H1 (cell line): ENCODE data around the gene TMEM132A. TPM values are rescaled to one million over a fixed set of nuclear protein-coding genes. Genes with fewer than 3 reads are reported as not detected.

Experiments used
- CTCF ChIA-PET: fragments of 300-600 bp; sonication (Branson Sonifier 250); formaldehyde crosslinking; loops from one replicate; lab custom pipeline; 2021; ENCODE audit not compliant: partially characterized antibody; lab: Charles Lee
- POLR2A ChIA-PET: fragments of 300-600 bp; sonication (Branson Sonifier 250); formaldehyde crosslinking; loops from one replicate; lab custom pipeline; 2021; ENCODE audit warnings: inconsistent platforms; ENCODE audit not compliant: partially characterized antibody; lab: Charles Lee
- DNase-seq, 2 experiments: peaks; one replicate each; pipeline versions ENCODE4 v3.0.0 to v3.0.0-alpha.2; 2010 to 2022; ENCODE audit warnings: low spot score in 2 of 2, low read depth in 1 of 2, mixed read lengths in 1 of 2
- FAIRE-seq: peaks from 2 replicates; lab custom pipeline; 2011; peaks lifted over from hg19 to GRCh38; lab: Jason Lieb, UNC
- H2AFZ ChIP-seq: 2 replicates; pipeline ENCODE4 v1.8.1; 2012; ENCODE audit warnings: low read length, inconsistent platforms
- H2AK5ac ChIP-seq: 2 replicates; pipeline ENCODE4 v1.6.1; 2013; ENCODE audit warnings: low read depth, low read length
- H2BK120ac ChIP-seq: replicated peaks from 2 replicates; pipeline ENCODE3; 2013; ENCODE audit warnings: low read depth, low read length, inconsistent platforms
- H2BK12ac ChIP-seq: 2 replicates; pipeline ENCODE4 v1.6.1; 2013; ENCODE audit warnings: low read depth, low read length
- H2BK15ac ChIP-seq: 2 replicates; pipeline ENCODE4 v1.6.1; 2013; ENCODE audit warnings: low read length
- H2BK20ac ChIP-seq: 2 replicates; pipeline ENCODE4 v1.6.1; 2013; ENCODE audit warnings: low read length
- H2BK5ac ChIP-seq: 2 replicates; pipeline ENCODE4 v1.6.1; 2013; ENCODE audit warnings: low read depth, low read length
- H3K14ac ChIP-seq: 2 replicates; pipeline ENCODE4 v1.6.1; 2013; ENCODE audit warnings: inconsistent platforms; ENCODE audit not compliant: insufficient read length
- H3K18ac ChIP-seq: 2 replicates; pipeline ENCODE4 v1.6.1; 2013; ENCODE audit warnings: low read length; ENCODE audit errors: extremely low read depth
- H3K23ac ChIP-seq: 2 replicates; pipeline ENCODE4 v1.6.1; 2013; ENCODE audit warnings: inconsistent platforms; ENCODE audit not compliant: insufficient read length
- H3K23me2 ChIP-seq: 2 replicates; pipeline ENCODE4 v1.6.1; 2013; ENCODE audit warnings: low read depth, low read length
- H3K27ac ChIP-seq: 2 replicates; pipeline ENCODE4 v1.6.1; 2011; ENCODE audit warnings: low read depth, low read length, inconsistent platforms
- H3K27me3 ChIP-seq, 4 experiments: replicated peaks in 1 of 4; 1 replicate in 1 of 4; 2 replicates in 3 of 4; pipeline versions ENCODE4 v1.6.1 to v1.8.1; 2011 to 2013; ENCODE audit warnings: low read length in 3 of 4, mild to moderate bottlenecking in 3 of 4, inconsistent platforms in 2 of 4, mixed read lengths in 2 of 4, moderate library complexity in 1 of 4; ENCODE audit not compliant: control insufficient read depth in 3 of 4, insufficient read depth in 3 of 4; ENCODE audit errors: extremely low read depth in 1 of 4
- H3K36me3 ChIP-seq, 4 experiments: 2 replicates each; pipeline versions ENCODE4 v1.6.1 to v1.8.1; 2011 to 2013; ENCODE audit warnings: mild to moderate bottlenecking in 4 of 4, low read length in 3 of 4, moderate library complexity in 2 of 4, control low read depth in 1 of 4, inconsistent platforms in 1 of 4; ENCODE audit not compliant: insufficient read depth in 4 of 4, control insufficient read depth in 2 of 4
- H3K4ac ChIP-seq: replicated peaks from 2 replicates; pipeline ENCODE3; 2013; ENCODE audit warnings: low read length, low read depth, mixed read lengths, inconsistent platforms; ENCODE audit not compliant: insufficient read length
- H3K4me1 ChIP-seq, 4 experiments: replicated peaks in 1 of 4; 1 replicate in 1 of 4; 2 replicates in 3 of 4; pipeline versions ENCODE4 v1.6.1 to v1.8.1; 2011 to 2013; ENCODE audit warnings: low read length in 3 of 4, inconsistent platforms in 2 of 4, mixed read lengths in 1 of 4; ENCODE audit not compliant: insufficient read depth in 4 of 4, control insufficient read depth in 3 of 4
- H3K4me2 ChIP-seq, 2 experiments: 2 replicates each; pipeline versions ENCODE4 v1.6.1 to v1.8.1; 2011 to 2013; ENCODE audit warnings: low read depth in 2 of 2, low read length in 2 of 2, control low read depth in 1 of 2, inconsistent platforms in 1 of 2, mild to moderate bottlenecking in 1 of 2; ENCODE audit not compliant: insufficient read depth in 1 of 2
- H3K4me3 ChIP-seq, 4 experiments: fragments of 200-600, 300-600 bp in 1 of 4; sonication (generic), shearing (Covaris generic), sonication (Bioruptor Twin) in 1 of 4; 2 replicates each; pipeline versions ENCODE4 v1.5.1 to v1.8.1; 2011 to 2016; ENCODE audit warnings: low read length in 4 of 4, low read depth in 3 of 4, control low read depth in 2 of 4, inconsistent platforms in 2 of 4, mild to moderate bottlenecking in 2 of 4, mixed read lengths in 1 of 4, moderate library complexity in 1 of 4; ENCODE audit not compliant: insufficient read depth in 2 of 4; ENCODE audit errors: extremely low read depth in 1 of 4
- H3K56ac ChIP-seq: replicated peaks from 2 replicates; pipeline ENCODE3; 2013; ENCODE audit warnings: low read depth, mild to moderate bottlenecking, mixed read lengths, low read length, inconsistent platforms; ENCODE audit not compliant: insufficient read length
- H3K79me1 ChIP-seq: 2 replicates; pipeline ENCODE4 v1.6.1; 2013; ENCODE audit warnings: low read depth, low read length, control low read depth
- H3K79me2 ChIP-seq, 2 experiments: 2 replicates each; pipeline versions ENCODE4 v1.6.1 to v1.8.1; 2012 to 2013; ENCODE audit warnings: low read length in 2 of 2, mild to moderate bottlenecking in 2 of 2, inconsistent platforms in 1 of 2; ENCODE audit not compliant: insufficient read depth in 2 of 2, control insufficient read depth in 1 of 2
- H3K9ac ChIP-seq, 4 experiments: replicated peaks in 1 of 4; 1 replicate in 1 of 4; 2 replicates in 3 of 4; pipeline versions ENCODE4 v1.6.1 to v1.8.1; 2011 to 2013; ENCODE audit warnings: low read depth in 3 of 4, low read length in 3 of 4, control low read depth in 2 of 4, mild to moderate bottlenecking in 2 of 4, moderate library complexity in 2 of 4, inconsistent platforms in 1 of 4; ENCODE audit errors: extremely low read depth in 1 of 4
- H3K9me3 ChIP-seq, 2 experiments: 2 replicates each; pipeline versions ENCODE4 v1.6.1 to v1.8.1; 2012 to 2013; ENCODE audit warnings: mild to moderate bottlenecking in 2 of 2, moderate library complexity in 2 of 2, control low read depth in 1 of 2, inconsistent platforms in 1 of 2, low read depth in 1 of 2, low read length in 1 of 2, mixed read lengths in 1 of 2; ENCODE audit not compliant: insufficient read depth in 2 of 2
- H4K20me1 ChIP-seq, 2 experiments: replicated peaks in 1 of 2; 2 replicates each; pipeline versions ENCODE3 to v1.8.1; 2011 to 2013; ENCODE audit warnings: inconsistent platforms in 2 of 2, low read length in 2 of 2, mild to moderate bottlenecking in 1 of 2; ENCODE audit not compliant: insufficient read depth in 2 of 2, control insufficient read depth in 1 of 2
- H4K5ac ChIP-seq: 2 replicates; pipeline ENCODE4 v1.6.1; 2013; ENCODE audit warnings: low read length, low read depth, mixed read lengths, inconsistent platforms; ENCODE audit not compliant: insufficient read length
- H4K8ac ChIP-seq: 2 replicates; pipeline ENCODE4 v1.8.0; 2013; ENCODE audit warnings: mild to moderate bottlenecking, moderate library complexity, low read length, inconsistent platforms; ENCODE audit not compliant: insufficient read depth; ENCODE audit errors: extremely low read depth
- H4K91ac ChIP-seq: replicated peaks from 2 replicates; pipeline ENCODE3; 2013; ENCODE audit warnings: low read length, mixed read lengths, inconsistent platforms; ENCODE audit not compliant: insufficient read length
- FOSL1 ChIP-seq: IDR thresholded peaks from 2 replicates; pipeline ENCODE4 v1.6.1; 2011; ENCODE audit warnings: mild to moderate bottlenecking, low read depth, low read length, moderate library complexity; ENCODE audit not compliant: insufficient read depth
- HDAC2 ChIP-seq, 2 experiments: fragments of 300-600 bp in 1 of 2; sonication (generic) in 1 of 2; IDR thresholded peaks; 2 replicates each; pipeline ENCODE4 v1.6.1; 2011 to 2012; ENCODE audit warnings: low read depth in 2 of 2, low read length in 2 of 2, mild to moderate bottlenecking in 2 of 2, moderate library complexity in 2 of 2, borderline replicate concordance in 1 of 2, inconsistent platforms in 1 of 2
- HDAC6 ChIP-seq: IDR thresholded peaks from one replicate; pipeline ENCODE4 v1.7.1; 2012; ENCODE audit warnings: low read depth, mild to moderate bottlenecking, inconsistent platforms, low read length, moderate library complexity
- POLR2A ChIP-seq, 2 experiments: IDR thresholded peaks; 1 replicate in 1 of 2; 2 replicates in 1 of 2; pipeline ENCODE4 v1.6.1; 2011; ENCODE audit warnings: low read depth in 2 of 2, low read length in 2 of 2, mild to moderate bottlenecking in 2 of 2; ENCODE audit errors: control extremely low read depth in 1 of 2
- RBBP5 ChIP-seq: IDR thresholded peaks from 2 replicates; pipeline ENCODE4 v1.7.1; 2012; ENCODE audit warnings: low read depth, mild to moderate bottlenecking, inconsistent platforms, low read length, moderate library complexity, borderline replicate concordance
- RNF2 ChIP-seq: fragments of 200-900, 300-1000 bp; sonication (generic); IDR thresholded peaks from 2 replicates; pipeline ENCODE4 v1.7.1; 2016; ENCODE audit warnings: borderline replicate concordance, low read depth, mild to moderate bottlenecking, antibody characterized with exemption, low read length; ENCODE audit not compliant: poor library complexity, severe bottlenecking; ENCODE audit errors: missing control alignments
- WGBS, 2 experiments: shearing (Covaris generic) in 1 of 2; methylation state at CpG; one replicate each; pipeline versions ENCODE4 v1.1.6 to v1.1.7; 2013 to 2015; ENCODE audit warnings: low lambda C conversion rate in 2 of 2, mixed read lengths in 2 of 2, inconsistent platforms in 1 of 2, low coverage in 1 of 2, missing lambda C conversion rate in 1 of 2; ENCODE audit not compliant: insufficient replicate concordance in 2 of 2, insufficient coverage in 1 of 2, insufficient read length in 1 of 2; ENCODE audit errors: extremely low coverage in 1 of 2, missing lambda C conversion rate in 1 of 2; 5-methylcytosine and 5-hydroxymethylcytosine counted together
- polyA plus RNA-seq, 7 experiments: library from polyadenylated mRNA; depleted of rRNA in 3 of 7; stranded (reverse) in 5 of 7; unstranded in 2 of 7; fragments of >200 nt in 5 of 7; fragments of 200-250 nt in 2 of 7; gene quantifications; 1 replicate in 5 of 7; 2 replicates in 1 of 7; 4 replicates in 1 of 7; pipeline versions ENCODE4 v1.2.1 to v1.2.3, GENCODE V29; 2011 to 2013; ENCODE audit warnings: missing spikeins in 2 of 7, mixed read lengths in 2 of 7
- total RNA-seq: library from RNA; stranded (reverse); fragmentation: NEBNext Ultra II Directional; extraction: Animal tissue kit (Norgen Biotek cat#: 25700); gene quantifications from 2 replicates; pipeline ENCODE4 v1.2.1, GENCODE V29; 2021

TMEM132A gene
- total and polyA plus RNA-seq, 2 of the 8 experiments (the other 6 are each of a cell fraction or from before 2014, with no cell fraction given) = 46.6 to 97.9 TPM

- 92% methylated on average over 13 of the region's 15 CpGs; no CpG with 5 or more reads in 1 of the 2 experiments for WGBS, 2 experiments
- H3K4me3 ChIP-seq = no peak overlapping the region
- H3K9me3 ChIP-seq = no peaks in the 10 kb centered on the region; a peak in 1 of 4 replicates
- ChIA-PET CTCF (interaction anchor here (0.6 to 2.7 kb wide), 9 partner anchors 10 to 229 kb away, joined by 3 to 9 read pairs (median 3); no protein-coding TSS in a partner anchor), POLR2A (interaction anchor here (0.6 kb wide), 1 partner anchor 218 kb away, joined by 4 read pairs; no protein-coding TSS in a partner anchor)
- no peak overlapping the region for H2BK5ac ChIP-seq
- no peak overlapping the region for H3K27ac ChIP-seq
- peak overlapping the region; percentile 4; the same call in 1 of the 2 replicates for H4K8ac ChIP-seq
- H2BK15ac ChIP-seq = no peak overlapping the region
- H3K23me2 ChIP-seq = no peaks in the 10 kb centered on the region
- H2BK120ac ChIP-seq = no peak overlapping the region
- no peak overlapping the region for H3K9ac ChIP-seq
- no peak overlapping the region for H2AFZ ChIP-seq
- FAIRE-seq (no peak), DNase-seq (no peak)
- no peak overlapping the region for H3K4ac ChIP-seq
- TF ChIP-seq RNF2 (no peak), HDAC6 (no peak), HDAC2 (IDR thresholded peaks at IDR 0.05; ENCODE audit: borderline replicate concordance in 1 of 2, low read depth in 2 of 2, low read length in 2 of 2) (no peak), FOSL1 (no peak), RBBP5 (no peak), POLR2A (IDR thresholded peaks at IDR 0.05; ENCODE audit: control extremely low read depth in 1 of 2, low read depth in 2 of 2, low read length in 2 of 2) (no peak)
- no peaks in the 10 kb centered on the region for H3K79me2 ChIP-seq
- no peak overlapping the region for H3K56ac ChIP-seq
- no peak overlapping the region for H3K18ac ChIP-seq
- no peak overlapping the region for H2AK5ac ChIP-seq
- H4K5ac ChIP-seq = no peak overlapping the region
- H4K20me1 ChIP-seq = no peaks in the 10 kb centered on the region
- H2BK12ac ChIP-seq = no peak overlapping the region
- H3K79me1 ChIP-seq = no peaks in the 10 kb centered on the region
- H4K91ac ChIP-seq = no peak overlapping the region
- H2BK20ac ChIP-seq = no peak overlapping the region
- no peak overlapping the region for H3K4me2 ChIP-seq
- no peaks in the 10 kb centered on the region for H3K36me3 ChIP-seq
- no peaks in the 10 kb centered on the region for H3K4me1 ChIP-seq
- H3K23ac ChIP-seq = no peak overlapping the region
- H3K27me3 ChIP-seq = no peaks in the 10 kb centered on the region; a peak in 1 of 7 replicates
- no peak overlapping the region for H3K14ac ChIP-seq
These were observed 48.1 kb downstream of the TMEM132A start for GRCh38 chr11:60972182-60973030.
